Non-pigmented ciliary epithelial cell (primary cell): Measurements from ENCODE around the gene EPN3.

Experiments used
- DNase-seq: peaks from one replicate; pipeline ENCODE4 v3.0.0-alpha.2; 2010; ENCODE audit warnings: low read depth

Gene EPN3

DNA sequence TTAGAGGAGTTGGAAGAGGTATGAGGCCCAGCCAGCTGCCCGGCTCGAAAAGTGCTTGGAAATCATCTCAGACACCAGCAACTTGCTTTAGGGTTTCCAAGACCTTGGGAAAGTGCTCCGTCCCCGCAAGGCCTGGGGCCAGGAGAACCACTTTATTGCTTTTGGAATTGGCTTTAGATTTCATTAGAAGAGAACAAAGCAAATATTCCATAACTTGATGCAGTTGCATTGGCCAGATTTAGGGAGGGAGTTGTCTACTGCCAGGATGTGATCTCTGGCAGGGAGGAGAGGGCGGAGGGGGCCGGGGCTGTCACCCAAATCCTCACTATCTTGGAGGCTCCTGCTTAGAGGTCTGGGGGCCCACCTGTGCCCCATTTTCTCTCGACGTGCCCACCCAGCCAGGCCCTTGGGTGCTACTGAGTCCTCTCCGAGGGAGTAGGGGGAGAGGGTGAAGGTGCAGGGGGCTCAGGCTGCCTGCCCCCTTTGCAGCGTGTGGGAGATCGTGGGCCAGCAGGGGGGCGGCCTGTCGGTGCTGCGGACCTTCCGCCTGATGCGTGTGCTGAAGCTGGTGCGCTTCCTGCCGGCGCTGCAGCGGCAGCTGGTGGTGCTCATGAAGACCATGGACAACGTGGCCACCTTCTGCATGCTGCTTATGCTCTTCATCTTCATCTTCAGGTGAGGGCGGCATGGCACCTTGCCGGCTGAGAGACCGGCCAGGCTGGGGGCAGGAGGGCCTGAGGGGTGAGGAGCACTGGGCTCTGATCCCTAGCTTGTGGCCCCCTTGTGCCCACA is 58.6 kb downstream of the EPN3 start:
- DNase-seq, result no peak

DNA sequence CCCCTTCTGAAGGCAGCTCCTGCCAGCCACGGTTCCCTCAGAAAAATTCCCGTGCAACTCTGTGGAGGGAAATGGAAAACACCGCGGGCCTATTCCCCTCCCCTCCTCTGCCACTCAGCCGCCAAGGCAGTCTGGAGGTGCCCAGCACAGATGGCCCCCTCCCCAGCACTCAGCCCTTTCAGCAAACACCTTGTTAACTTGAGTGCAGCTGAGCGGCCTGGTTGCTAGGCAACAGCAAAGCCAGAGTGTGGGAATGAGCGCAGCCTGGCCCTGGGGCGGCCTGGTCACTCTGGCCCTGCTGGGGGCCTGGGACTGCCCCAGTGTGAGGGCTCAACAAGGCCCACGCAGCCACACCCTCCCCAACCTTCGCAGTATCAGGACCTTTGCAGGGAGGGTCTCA is 60.8 kb downstream of the EPN3 start:
- DNase-seq, result no peak
